NCI-H1417 (cell line): ENCODE results near the gene TFPT.

Source experiments
- DNase-seq, 3 experiments: peaks; one replicate each; lab custom pipeline; 2025; lab: John Stamatoyannopoulos, UW

TFPT gene

DNA sequence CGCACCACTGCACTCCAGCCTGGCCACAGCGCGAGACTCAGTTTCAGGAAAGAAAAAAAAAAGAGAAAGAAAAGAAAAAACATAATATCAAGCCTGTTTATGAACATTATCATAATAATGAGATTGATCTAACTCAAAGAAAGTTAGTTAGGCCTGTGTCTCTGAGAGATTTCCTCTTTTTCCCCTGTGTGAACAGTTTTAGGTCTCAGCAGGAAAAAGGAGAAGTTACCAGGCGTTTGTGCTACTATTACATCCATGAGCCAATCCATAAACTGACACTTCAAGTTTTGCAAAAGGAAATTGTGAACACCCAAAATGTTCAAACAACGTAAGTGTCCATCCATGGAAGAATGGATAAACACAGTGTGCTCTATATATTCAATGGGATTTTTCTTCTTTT is 38.1 kb downstream of the TFPT start:
- no peak for DNase-seq

DNA sequence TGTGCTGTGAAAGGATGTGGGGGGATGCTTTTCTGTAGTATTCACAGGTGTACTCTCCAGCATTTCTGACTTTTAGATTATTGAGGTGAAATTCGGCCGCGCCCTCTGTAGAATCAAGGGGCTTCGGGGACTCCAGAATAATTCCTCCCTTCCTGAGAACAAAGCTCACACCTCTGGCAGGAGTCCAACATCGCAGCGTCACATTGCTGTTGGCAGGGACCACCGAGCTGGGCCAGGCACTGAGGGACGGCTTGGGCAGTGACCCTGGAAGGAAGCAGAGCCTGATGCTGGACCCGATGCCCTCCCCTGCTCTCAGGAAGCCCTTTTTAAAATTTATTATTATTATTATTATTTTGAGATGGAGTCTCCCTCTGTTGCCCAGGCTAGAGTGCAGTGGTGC is 40.6 kb downstream of the TFPT start:
- DNase-seq: no peak

DNA sequence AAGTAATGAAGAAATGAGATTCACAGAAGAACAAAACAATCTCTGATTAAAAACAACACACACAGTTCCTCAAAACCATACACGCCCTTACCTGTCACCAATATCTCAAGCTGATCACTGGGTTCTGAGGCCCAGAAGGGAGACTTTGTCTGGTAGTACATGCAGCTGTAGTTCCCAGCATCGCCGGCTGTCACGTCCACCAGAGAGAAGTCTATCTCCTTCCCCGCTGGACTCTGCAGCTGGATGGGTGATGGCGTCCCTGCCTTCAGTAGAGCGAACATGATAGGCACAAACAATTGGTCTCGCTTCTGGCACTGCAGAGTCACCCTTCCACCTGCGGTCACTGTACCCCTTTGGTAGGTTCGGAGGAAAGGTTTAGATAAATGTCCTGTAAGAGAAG is 41.6 kb downstream of the TFPT start:
- no peak for DNase-seq

DNA sequence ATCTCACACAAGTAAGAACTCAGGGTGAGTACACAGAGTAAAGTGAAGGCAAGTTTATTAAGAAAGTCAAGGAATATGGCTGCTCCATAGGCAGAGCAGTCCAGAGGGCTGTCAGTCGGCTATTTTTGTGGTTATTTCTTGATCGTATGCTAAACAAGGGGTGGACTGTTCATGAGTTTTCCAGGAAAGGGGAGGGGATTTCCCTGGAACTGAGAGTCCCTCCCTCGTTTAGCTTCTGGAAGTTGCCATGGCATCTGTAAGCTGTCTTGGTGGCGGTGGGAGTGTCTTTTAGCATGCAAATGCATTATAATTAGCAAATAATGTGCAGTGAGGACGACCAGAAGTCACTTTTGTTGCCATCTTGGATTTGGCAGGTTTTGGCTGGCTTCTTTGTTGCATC is 46.0 kb downstream of the TFPT start:
- no peak for DNase-seq

DNA sequence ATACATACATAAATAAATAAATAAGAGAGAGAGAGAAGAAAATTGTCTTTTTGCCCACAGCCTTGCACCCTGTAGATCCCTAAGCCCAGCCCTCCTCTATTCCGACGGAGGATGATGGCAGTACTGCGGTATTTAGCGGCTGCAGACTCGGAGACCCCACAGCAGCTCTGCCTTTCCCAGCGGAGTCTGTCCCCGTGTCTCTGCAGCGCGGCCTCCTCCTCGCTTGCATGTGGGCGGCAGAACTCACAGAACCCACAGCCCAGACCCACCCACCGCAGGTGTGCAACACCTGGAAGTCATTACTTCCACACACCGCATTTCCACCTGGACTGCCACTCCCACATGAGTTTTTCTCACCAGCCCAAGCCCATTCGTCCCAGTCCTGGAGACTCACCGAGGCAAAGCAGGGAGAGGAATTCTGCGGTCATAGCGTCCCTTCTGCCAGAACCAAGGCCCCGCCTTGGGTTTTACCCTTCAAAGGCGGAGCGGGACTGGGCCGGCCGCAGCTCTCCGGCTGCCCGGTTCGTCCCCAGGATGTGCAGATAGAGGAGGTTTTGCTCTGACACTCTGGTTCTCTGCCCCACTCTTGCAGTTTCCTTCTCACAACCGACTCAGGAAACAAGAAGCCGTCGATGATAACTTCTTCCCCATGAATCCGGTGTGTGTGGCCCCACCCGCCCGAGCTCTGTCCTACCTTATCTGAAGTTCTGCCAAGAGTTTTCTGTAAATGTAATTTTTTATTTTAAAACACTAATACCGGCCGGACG is 51.9 kb downstream of the TFPT start, which contains the start of gene VSTM1:
Gene VSTM1, minus strand, starts transcription at position 548 of the 767 bp plus-strand sequence. Its CDS starts 120 bp downstream, at position 428.
- no peak for DNase-seq

DNA sequence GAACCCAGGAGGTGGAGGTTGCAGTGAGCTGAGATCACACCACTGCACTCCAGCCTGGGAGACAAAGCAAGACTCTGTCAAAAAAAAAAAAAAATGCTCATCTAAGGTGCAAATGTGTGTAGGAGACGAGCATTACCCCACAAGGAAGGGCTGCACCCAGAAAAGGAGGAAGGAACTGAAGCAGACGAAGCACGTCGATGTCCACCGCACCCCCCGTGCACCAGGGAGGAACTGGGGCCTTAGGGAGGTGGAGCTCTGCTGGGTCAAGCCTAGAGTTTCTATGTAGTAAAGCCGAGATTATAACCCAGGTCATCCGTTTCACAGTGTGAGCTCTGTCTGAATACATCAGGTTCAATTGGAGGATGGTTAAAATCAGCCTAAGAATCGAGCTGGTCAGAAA is 52.8 kb downstream of the TFPT start:
- no peak for DNase-seq
